Chondrocyte (in vitro differentiated cells): Measurements from ENCODE around the gene SEMA6A. TPM values are rescaled to one million over a fixed set of nuclear protein-coding genes. Genes with fewer than 3 reads are reported as not detected.

Source experiments
- DNase-seq: peaks from one replicate; pipeline ENCODE4 v3.0.0; 2021; ENCODE audit warnings: mixed read lengths, low spot score
- H3K27ac Mint-ChIP-seq: one replicate; pipeline ENCODE4 v1.8.0; 2021; ENCODE audit warnings: mild to moderate bottlenecking, moderate library complexity, mixed read lengths; ENCODE audit not compliant: unreplicated experiment
- H3K27me3 Mint-ChIP-seq: 2 replicates; pipeline ENCODE4 v1.8.0; 2021; ENCODE audit warnings: low read depth, mixed read lengths
- H3K36me3 Mint-ChIP-seq: 2 replicates; pipeline ENCODE4 v1.8.0; 2021; ENCODE audit warnings: low read depth, mixed read lengths
- H3K4me1 Mint-ChIP-seq: 2 replicates; pipeline ENCODE4 v1.8.0; 2021; ENCODE audit warnings: low read depth, mild to moderate bottlenecking, mixed read lengths
- H3K4me3 Mint-ChIP-seq: one replicate; pipeline ENCODE4 v1.8.0; 2021; ENCODE audit warnings: mild to moderate bottlenecking, moderate library complexity, mixed read lengths; ENCODE audit not compliant: unreplicated experiment
- H3K9me3 Mint-ChIP-seq: 2 replicates; pipeline ENCODE4 v1.8.0; 2021; ENCODE audit warnings: low read depth, mixed read lengths
- total RNA-seq: library from RNA; stranded (reverse); gene quantifications from 3 replicates; pipeline ENCODE4 v1.2.1, GENCODE V29; 2021
- TF ChIP-seq, protein P1 (sequence below): fragments of 200-600 bp; sonication (generic); IDR thresholded peaks from 2 replicates; pipeline ENCODE4 v1.5.0; 2021; ENCODE audit warnings: antibody characterized with exemption, mild to moderate bottlenecking, moderate library complexity

The SEMA6A gene
- total RNA-seq, 1 donor from 2014 or later, result 3.9 TPM

DNA sequence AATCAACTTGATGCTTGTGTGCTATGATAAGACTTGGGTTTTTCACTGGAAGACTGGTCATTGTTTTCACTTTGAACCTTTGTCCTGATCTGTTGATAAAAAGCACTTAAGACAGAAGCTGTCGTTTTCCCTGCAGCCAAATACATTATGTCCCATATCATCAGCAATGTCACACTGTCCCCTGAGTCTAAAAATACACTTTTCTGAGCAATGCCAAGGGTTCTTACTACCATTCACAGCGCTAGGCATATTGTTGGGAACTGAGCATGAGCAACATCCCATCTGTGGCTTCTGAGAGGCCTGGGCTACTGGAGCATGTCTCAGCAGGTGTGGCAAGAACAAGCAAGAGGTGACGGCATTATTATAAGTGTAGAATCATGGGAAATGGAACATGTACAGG is 81.8 kb downstream of the SEMA6A start:
- H3K36me3 Mint-ChIP-seq, result peaks cover 4% of the 10 kb centered on the region

DNA sequence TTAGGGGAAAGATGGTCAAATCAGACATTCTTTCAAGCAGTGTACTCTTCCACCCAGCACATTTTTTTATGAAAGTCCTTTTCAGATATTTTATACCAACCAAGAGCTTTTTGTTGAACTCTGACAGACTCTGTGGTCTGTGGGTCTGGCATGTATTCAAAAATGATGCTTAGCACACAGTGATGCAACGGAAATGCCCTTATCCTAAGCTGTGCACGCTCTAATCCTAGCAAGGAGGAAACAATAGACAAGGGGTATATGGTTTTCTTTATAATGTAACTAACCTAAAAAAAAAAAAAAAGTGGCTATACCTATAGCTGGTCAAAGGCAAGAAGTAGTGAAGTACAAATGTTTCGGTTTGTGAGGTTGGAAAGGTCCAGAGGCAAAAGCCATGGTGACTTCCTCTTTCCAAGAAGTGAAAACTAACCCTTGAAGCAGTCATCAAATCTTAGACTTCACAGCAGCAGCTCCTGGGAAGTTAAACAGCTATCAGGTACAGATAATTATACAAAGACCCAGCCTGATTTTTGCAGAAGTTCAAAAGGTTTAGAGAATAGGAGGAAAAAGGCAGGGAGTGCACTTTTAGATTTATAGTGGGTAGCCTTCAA is 82.5 kb downstream of the SEMA6A start:
- peaks cover 19% of the 10 kb centered on the region for H3K4me1 Mint-ChIP-seq
- no peak overlapping the region for H3K4me3 Mint-ChIP-seq
- no peaks in the 10 kb centered on the region for H3K27me3 Mint-ChIP-seq
- no peak for DNase-seq
- TF ChIP-seq, protein P1, sequence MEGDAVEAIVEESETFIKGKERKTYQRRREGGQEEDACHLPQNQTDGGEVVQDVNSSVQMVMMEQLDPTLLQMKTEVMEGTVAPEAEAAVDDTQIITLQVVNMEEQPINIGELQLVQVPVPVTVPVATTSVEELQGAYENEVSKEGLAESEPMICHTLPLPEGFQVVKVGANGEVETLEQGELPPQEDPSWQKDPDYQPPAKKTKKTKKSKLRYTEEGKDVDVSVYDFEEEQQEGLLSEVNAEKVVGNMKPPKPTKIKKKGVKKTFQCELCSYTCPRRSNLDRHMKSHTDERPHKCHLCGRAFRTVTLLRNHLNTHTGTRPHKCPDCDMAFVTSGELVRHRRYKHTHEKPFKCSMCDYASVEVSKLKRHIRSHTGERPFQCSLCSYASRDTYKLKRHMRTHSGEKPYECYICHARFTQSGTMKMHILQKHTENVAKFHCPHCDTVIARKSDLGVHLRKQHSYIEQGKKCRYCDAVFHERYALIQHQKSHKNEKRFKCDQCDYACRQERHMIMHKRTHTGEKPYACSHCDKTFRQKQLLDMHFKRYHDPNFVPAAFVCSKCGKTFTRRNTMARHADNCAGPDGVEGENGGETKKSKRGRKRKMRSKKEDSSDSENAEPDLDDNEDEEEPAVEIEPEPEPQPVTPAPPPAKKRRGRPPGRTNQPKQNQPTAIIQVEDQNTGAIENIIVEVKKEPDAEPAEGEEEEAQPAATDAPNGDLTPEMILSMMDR, result no peak
- peaks cover 5% of the 10 kb centered on the region for H3K36me3 Mint-ChIP-seq
- H3K27ac Mint-ChIP-seq, result peak overlapping the region; percentile 60
- H3K9me3 Mint-ChIP-seq, result no peaks in the 10 kb centered on the region

More for the DNA sequence above, 81.8 kb downstream of the SEMA6A start:
- no peaks in the 10 kb centered on the region for H3K9me3 Mint-ChIP-seq
- DNase-seq, result no peak
- H3K27me3 Mint-ChIP-seq, result no peaks in the 10 kb centered on the region
- TF ChIP-seq, protein P1, result no peak
- no peak overlapping the region for H3K4me3 Mint-ChIP-seq
- H3K27ac Mint-ChIP-seq, result no peak overlapping the region
- peaks cover 19% of the 10 kb centered on the region for H3K4me1 Mint-ChIP-seq

DNA sequence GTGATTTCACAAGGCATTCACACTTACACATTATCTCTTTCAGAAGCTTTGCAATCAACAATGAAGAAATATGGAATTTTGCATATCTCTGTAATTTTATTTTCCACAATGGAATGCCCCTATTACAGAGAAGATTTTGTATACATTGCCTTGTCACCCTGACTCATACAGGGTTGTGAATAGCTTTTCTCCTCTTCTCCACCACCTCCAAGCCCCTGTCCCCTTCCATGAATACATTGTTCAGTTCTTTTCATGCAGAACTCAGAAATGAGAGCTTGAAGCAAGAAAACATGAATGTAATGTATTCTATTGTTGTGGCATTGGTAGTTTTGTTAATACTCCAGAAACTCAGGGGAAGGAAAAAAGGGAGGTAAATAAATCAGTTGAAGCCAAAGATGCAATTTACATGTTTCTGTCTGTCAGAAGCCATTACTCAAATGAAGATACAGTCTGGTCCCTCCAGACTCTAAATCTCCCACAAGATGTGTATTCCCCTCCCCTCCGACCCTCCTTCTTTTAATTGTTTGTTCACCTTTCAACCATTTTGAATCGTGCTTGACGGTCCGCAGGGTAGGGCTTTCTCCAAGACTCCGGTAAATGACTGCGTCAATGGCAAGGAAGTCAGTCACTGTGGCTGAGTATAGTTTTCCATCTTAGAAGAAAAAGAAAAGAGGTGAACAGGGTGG is 86.1 kb downstream of the SEMA6A start:
- Mint-ChIP-seq H3K4me1 (peaks cover 14% of the 10 kb centered on the region), H3K9me3 (no peaks in the 10 kb centered on the region), H3K36me3 (peaks cover 4% of the 10 kb centered on the region), H3K27me3 (no peaks in the 10 kb centered on the region), H3K4me3 (no peak overlapping the region), H3K27ac (no peak overlapping the region)
- DNase-seq, result no peak
- TF ChIP-seq, protein P1, result no peak

DNA sequence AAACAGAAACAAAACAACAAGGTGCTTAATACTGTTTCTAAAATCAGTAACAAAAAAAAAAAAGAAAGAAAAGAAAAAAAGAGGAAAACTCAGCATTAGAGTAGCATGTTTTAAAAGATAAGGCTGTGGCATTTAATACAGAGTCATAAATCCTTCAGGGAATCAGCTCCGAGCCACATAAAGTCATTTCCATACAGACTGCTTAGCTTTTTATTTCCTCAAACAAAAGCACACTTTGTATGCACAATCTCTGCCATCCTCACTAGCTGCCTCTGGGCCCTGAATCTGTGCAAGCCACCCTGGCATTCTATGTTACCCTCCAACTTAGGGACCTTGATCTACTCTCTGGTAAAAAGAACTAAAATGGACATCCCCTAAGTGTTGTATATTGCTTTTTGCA is 87.6 kb downstream of the SEMA6A start:
- Mint-ChIP-seq H3K36me3 (peaks cover 4% of the 10 kb centered on the region), H3K4me1 (peaks cover 14% of the 10 kb centered on the region), H3K9me3 (no peaks in the 10 kb centered on the region), H3K27me3 (no peaks in the 10 kb centered on the region), H3K27ac (no peak overlapping the region), H3K4me3 (no peak overlapping the region)
- TF ChIP-seq, protein P1, result no peak
- DNase-seq, result no peak

DNA sequence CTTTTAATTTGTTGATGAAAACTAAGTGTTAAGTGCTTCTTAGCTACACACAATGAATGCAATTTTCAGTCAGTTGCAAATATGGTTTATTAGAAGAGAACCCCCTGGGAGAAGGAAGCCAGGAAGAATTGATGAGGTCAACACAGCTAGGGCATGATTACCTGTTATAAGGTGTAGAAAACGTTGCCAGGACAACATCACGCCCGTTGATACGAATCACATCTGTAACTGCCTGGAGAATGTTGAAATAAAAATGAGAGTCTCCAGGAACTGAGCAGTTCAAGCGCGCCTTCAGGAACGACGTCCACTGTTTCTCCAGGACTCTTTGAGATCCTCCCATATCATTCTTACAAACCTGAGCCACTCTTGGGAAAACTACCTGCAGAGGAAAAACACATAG is 88.0 kb downstream of the SEMA6A start:
- H3K36me3 Mint-ChIP-seq, result peaks cover 4% of the 10 kb centered on the region
- no peaks in the 10 kb centered on the region for H3K27me3 Mint-ChIP-seq
- H3K4me3 Mint-ChIP-seq, result no peak overlapping the region
- DNase-seq, result no peak
- TF ChIP-seq, protein P1, result no peak
- H3K4me1 Mint-ChIP-seq, result peaks cover 9% of the 10 kb centered on the region
- H3K27ac Mint-ChIP-seq, result no peak overlapping the region
- no peaks in the 10 kb centered on the region for H3K9me3 Mint-ChIP-seq
